Measurements from ENCODE around the gene KIAA1671.

Gene KIAA1671

DNA sequence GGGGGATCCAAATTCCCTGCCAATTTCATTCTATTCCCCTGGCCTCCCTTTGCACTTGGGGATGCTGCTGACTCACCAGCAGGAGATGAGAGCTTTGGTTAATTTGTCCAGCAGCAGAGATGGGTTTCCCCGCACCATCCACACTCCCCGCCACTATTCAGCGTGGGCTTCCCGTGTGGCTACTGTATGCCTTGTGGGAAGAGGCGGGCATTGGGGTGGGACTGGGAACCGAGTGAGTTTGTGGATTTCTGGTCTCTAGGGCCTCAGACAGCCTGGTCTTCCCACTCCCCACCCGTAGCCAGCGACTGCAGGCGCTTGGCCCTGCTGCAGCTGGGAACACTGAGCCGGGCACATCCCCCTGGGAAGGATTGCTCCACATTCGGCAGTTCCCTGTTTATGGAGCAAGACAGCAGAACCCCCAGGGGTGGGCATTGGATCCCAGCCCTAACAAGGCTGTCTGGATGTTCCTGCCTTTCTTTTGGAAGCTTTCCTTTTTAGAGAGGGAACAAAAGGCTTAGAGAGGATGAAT, 23.4 kb downstream of the KIAA1671 start:
- no peak for TF ChIP-seq CTCF (IDR thresholded peaks at IDR 0.05; ENCODE audit: low read depth, low read length)
- H3K4me3 ChIP-seq (ENCODE audit: low read depth, low read length): no peak overlapping the region

DNA sequence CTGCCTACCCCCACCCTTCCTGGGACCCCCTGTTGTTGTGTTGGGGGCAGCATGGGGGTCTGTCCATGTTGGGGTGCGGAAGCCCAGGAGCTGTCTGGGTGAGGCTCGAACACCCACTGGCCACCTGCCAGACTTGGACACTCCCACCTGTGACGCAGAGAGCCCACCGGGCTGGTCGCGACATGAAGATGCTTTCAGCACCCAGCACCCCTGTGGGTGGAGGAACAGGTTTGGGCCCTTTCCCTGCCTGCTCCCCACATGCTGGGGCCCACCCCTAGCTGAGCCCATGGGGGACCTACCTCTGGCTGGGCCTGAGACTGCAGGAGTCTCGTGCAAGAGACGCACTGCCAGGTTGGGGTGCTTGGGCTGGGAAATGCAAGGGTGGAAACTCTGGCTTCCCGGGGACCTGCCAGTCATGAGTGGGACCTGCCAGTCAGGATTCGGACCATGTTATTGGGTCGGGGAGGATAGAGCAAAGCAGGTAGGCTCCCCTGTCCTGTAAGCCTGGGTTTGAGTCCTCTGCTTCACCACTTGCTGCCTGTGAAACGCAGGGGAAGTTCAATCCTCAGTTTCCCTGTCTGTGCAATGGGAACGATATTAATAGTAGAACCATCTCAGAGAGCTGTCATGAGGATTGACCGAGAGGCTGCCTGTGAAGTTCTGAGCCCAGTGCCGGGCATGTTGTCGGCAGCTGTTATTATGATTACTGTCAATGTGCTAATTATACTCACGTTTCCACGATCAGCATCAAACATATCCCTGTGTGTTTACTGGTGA, 24.1 kb downstream of the KIAA1671 start:
- TF ChIP-seq CTCF (IDR thresholded peaks at IDR 0.05; ENCODE audit: low read depth, low read length): no peak

GRCh38 chr22:24977370-24978221, 25.1 kb downstream of the KIAA1671 start:
- H3K4me3 ChIP-seq (ENCODE audit: low read depth, low read length): no peak overlapping the region
- TF ChIP-seq CTCF (IDR thresholded peaks at IDR 0.05; ENCODE audit: low read depth, low read length): no peak

More for the DNA sequence above, 24.1 kb downstream of the KIAA1671 start:
- no peak overlapping the region for H3K4me3 ChIP-seq (ENCODE audit: low read depth, low read length)

DNA sequence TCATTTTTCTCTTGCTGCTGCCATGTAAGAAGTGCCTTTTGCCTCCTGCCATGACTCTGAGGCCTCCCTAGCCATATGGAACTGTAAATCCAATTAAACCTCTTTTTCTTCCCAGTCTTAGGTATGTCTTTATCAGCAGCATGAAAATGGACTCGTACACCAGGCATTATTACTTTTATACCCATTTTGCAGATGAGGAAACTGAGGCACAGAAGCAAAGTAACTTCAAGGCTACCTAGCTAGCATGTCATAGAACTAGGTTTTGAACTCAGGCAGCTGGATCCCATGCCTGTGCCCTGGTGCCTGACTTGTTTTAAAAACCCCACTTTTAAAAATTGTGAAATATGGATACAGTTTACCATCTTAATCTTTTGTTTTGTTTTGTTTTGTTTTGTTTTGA, 25.8 kb downstream of the KIAA1671 start:
- no peak for TF ChIP-seq CTCF (IDR thresholded peaks at IDR 0.05; ENCODE audit: low read depth, low read length)
- H3K4me3 ChIP-seq (ENCODE audit: low read depth, low read length): no peak overlapping the region

GRCh38 chr22:24981066-24981465, 28.6 kb downstream of the KIAA1671 start:
- H3K4me3 ChIP-seq (ENCODE audit: low read depth, low read length): no peak overlapping the region
- TF ChIP-seq CTCF (IDR thresholded peaks at IDR 0.05; ENCODE audit: low read depth, low read length): no peak

GRCh38 chr22:24981656-24982055, 29.1 kb downstream of the KIAA1671 start:
- TF ChIP-seq CTCF (IDR thresholded peaks at IDR 0.05; ENCODE audit: low read depth, low read length): no peak
- no peak overlapping the region for H3K4me3 ChIP-seq (ENCODE audit: low read depth, low read length)

Measured in WI38 (cell line).